Body of pancreas (tissue), 4 donors: ENCODE measurements around the gene CCR4.
"Not testable (repeated sequence)": the region's sequence is repeated elsewhere in the genome, so short reads cannot be mapped to it uniquely, and the experiment has no call there.

ENCODE experiments used
- CTCF ChIP-seq, 7 experiments: fragments of 450-650 bp in 4 of 7; fragments of 200-600 bp in 3 of 7; sonication (generic) in 3 of 7; IDR thresholded peaks; one replicate each; pipeline ENCODE4 v1.5.1; 2016 to 2019; ENCODE audit warnings: antibody characterized with exemption in 7 of 7
- POLR2A ChIP-seq, 3 donors: fragments of 450-650 bp; IDR thresholded peaks; one replicate each; pipeline ENCODE4 v1.6.1; 2016; ENCODE audit warnings: antibody characterized with exemption in 3 of 3, mild to moderate bottlenecking in 2 of 3

- TF ChIP-seq CTCF, POLR2A (IDR thresholded peaks at IDR 0.05): not testable (repeated sequence)
Observed at GRCh38 chr3:32966627-32967026, 15.2 kb downstream of the CCR4 start.
